HG02884 (cell line): Measurements from ENCODE around the gene REPIN1.

Source experiments
- ATAC-seq: cut with Tn5 transposase; IDR thresholded peaks from one replicate; pipeline ENCODE4 v1.9.1; 2021; ENCODE audit warnings: mild to moderate bottlenecking, moderate library complexity; ENCODE audit not compliant: unreplicated experiment

Gene REPIN1

DNA sequence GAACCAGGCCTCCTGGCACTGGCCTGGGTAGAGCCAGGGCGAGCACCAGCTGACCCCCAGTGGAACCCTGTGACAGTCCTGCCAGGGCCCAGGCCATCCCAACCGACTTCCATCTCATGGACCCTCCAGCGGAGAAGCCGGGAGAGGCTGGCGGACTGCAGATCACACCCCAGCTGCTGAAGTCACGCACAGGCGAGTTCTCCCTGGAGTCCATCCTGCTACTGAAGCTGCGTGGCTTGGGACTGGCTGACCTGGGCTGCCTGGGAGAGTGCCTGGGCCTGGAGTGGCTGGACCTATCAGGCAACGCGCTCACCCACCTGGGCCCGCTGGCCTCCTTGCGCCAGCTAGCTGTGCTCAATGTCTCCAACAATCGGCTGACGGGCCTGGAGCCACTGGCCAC lies 31.9 kb upstream of the REPIN1 start:
- no peak for ATAC-seq

- ATAC-seq: no peak
Observed at GRCh38 chr7:150337179-150337578, 31.4 kb upstream of the REPIN1 start.

- ATAC-seq: no peak
Observed at GRCh38 chr7:150337659-150338081, 31.0 kb upstream of the REPIN1 start.

- ATAC-seq: no peak
Observed at GRCh38 chr7:150338166-150338829, 30.3 kb upstream of the REPIN1 start.

DNA sequence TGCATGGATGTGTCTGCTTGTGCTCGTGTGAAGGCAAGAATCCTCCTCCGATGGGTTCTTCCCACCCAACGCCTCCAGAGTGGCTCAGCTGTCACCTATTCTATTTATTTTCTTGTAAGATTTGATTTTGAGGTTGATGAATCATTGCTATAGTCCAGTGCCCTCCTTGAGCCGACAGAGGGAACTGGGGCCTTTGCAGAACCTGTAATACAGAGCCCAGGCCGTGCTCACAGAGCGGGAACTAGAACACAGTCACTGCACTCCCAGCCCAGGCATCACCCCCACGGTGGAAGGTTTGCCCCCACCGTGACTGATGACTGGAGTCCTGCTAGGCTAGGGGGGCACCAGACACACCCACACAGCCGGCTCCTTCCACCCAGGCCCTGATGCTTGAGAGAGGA lies 29.2 kb upstream of the REPIN1 start:
- ATAC-seq: no peak

DNA sequence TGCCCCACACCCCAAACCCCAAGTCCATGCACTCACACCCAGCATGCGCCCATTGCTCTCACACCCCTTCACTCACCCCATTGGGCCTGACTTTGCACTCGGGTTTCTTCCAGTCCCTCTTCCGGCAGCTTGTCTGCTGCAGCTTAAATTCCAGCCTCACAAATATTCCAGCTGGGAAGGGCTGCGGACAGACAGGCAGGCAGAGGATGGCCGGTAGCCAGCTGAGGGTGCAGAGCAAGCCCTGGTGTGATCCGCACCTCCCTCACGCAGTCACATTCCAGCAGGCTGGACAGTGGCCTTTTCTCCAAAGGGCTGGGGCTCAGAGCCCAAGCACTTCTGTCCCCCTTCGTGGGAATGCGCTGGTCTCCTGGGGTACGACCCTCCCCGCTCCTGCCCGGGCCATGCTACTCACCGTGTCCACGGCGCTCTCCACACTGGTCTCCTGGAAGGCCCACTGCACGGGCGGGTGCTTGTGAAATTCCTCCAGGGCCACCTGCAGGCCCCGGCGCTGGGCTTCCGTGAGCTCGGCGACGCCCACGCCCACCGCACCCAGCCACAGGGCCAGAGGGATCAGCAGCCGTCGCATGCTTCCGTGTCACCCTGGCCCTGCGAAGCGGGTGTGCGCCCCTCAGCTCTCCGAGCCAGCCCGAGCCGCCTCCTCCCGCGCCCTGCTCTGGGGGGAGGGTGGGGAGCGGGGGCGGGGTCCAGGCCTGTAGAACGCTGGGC lies 28.4 kb upstream of the REPIN1 start:
- ATAC-seq: peak; percentile 59

DNA sequence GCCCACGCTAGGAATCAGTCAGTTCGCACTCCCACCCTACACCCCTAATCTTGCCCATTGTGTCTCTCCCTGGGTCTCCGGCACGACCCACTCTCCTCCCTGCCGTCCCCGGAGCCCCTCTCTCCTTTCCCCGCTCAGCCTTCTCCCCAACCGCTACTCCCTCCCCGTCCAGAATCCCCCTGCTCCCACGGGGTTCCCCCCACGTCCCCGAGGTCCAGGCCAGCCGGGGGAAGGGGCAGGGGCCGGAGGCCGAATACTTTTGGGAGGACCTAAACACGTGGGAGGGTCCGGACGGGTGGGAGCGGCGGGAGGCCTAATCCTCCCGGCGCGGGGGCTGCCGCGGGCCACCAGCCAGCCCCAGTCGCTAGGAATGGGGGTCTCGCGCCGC lies 27.8 kb upstream of the REPIN1 start:
- ATAC-seq: no peak

GRCh38 chr7:150341263-150342120 lies 27.1 kb upstream of the REPIN1 start, which contains the start of gene RARRES2:
TSS of gene RARRES2 (minus strand) at chr7:150341629. CDS start at chr7:150340609, 1,020 bp downstream.
- ATAC-seq: no peak

DNA sequence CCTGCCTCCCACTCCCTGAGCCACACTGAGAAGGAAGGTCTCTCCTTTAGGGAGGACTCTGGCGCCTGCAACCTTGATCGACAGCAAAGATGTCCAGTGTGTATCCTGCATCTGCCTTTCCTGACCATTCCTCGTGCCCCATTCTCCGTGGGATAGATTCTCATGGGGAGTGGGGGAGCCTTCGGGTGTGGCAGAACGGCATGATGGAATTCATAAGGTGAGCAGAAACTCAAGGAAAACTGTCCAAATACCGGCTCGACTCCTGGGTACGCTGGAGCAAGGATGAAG lies 26.6 kb upstream of the REPIN1 start:
- no peak for ATAC-seq

GRCh38 chr7:150343225-150343624 lies 25.4 kb upstream of the REPIN1 start:
- no peak for ATAC-seq

GRCh38 chr7:150344299-150344698 lies 24.3 kb upstream of the REPIN1 start:
- ATAC-seq: no peak

DNA sequence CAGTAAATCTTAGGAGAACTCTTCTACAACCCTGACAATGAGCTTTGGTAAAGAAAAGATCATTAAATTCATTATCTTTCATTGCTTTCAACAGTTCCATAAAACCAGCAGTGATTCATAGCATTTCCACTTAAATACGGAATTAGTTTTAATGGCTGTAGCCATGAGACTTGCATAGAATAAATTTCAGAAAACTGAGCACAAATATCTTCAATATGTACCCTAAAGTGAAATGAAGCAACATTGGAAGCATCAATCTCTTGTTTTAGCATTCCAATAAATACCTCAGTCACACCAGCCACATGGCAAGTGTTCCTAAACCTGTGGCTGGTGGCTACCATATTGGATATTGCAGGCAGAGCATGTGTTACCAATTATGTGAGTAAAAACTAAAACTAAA lies 23.6 kb upstream of the REPIN1 start:
- ATAC-seq: no peak

GRCh38 chr7:150346922-150347321 lies 21.7 kb upstream of the REPIN1 start:
- ATAC-seq: no peak

DNA sequence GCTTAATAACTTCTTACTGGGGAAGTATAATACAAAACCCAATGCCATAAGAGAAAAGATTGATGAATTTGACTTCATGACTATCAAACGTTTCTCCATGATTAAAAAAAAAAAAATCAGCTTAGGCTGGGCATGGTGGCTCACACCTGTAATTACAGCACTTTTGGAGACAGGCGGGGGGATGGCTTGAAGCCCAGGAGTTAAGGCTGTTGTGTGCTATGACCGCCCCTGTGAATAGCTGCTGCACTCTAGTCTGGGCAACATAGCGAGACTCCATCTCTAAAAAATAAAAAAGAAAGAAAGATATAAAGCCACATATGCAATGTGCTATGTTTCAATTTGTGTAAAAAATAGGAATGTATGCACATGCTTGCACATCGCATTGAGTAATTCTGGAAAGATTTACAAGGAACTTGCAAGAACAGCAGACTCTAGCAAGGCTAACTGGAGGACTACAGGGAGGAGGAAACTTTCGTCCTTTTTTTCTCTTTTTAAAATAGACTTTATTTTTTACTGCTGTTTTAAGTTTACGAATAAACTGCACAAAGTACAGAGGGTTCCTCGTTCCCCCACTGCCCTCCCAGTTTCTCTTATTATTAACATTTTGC lies 16.9 kb upstream of the REPIN1 start:
- no peak for ATAC-seq

DNA sequence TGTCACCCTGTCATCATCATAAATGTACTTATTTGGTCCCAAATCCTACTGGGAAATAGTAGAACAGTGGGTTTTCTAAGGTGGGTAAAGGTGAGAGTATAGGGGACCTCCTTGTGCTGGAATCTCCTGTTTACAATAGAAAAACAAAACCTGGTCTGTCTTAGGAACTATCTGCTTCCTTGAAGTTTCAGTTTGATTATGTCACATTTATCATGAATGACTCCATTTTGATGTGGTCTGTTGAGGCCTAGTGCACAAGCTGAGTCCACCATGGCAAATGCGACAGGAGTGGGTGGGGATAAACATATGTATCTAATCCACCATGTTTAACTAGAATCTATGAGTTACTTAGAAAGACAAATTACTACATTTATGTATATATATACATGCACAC lies 13.0 kb upstream of the REPIN1 start:
- ATAC-seq: no peak

GRCh38 chr7:150356265-150356897 lies 12.2 kb upstream of the REPIN1 start:
- ATAC-seq: no peak

GRCh38 chr7:150357270-150357669 lies 11.4 kb upstream of the REPIN1 start:
- ATAC-seq: no peak

GRCh38 chr7:150357771-150358427 lies 10.7 kb upstream of the REPIN1 start:
- ATAC-seq: no peak

GRCh38 chr7:150358433-150358832 lies 10.2 kb upstream of the REPIN1 start:
- no peak for ATAC-seq

DNA sequence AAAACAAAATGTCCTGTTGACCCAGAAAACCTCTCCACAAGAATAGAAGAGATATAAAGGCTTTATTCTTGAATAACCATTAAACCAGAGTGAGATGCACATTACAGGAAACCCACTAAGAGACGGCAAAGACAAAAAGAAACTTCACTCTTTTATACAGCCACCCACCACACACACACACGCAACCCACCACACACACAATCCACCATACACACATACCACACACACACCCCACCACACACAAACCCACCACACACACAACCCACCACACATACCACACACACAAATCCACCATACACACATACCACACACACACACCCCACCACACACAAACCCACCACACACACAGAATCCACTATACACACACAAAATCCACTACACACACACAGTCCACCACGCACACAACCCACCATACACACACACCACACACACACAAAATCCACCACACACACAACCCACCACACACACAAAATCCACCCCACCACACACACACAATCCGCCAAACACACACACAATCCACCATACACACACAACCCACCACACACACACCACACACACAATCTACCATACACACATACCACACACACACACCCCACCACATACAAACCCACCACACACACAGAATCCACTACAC lies 9.5 kb upstream of the REPIN1 start:
- ATAC-seq: no peak
